H9 (cell line): ENCODE data around the gene PGLYRP4. TPM values are rescaled to one million over a fixed set of nuclear protein-coding genes. Genes with fewer than 3 reads are reported as not detected.

Experiments used
- DNase-seq: peaks from one replicate; pipeline ENCODE4 v3.0.0-alpha.2; 2017
- H2AFZ ChIP-seq: one replicate; pipeline ENCODE4 v1.6.1; 2013; ENCODE audit warnings: mild to moderate bottlenecking, low read length, control low read depth, moderate library complexity
- H2AK5ac ChIP-seq: 2 replicates; pipeline ENCODE4 v1.6.1; 2013; ENCODE audit warnings: low read length, control low read depth, mixed read lengths; ENCODE audit not compliant: insufficient read length
- H2BK120ac ChIP-seq: one replicate; pipeline ENCODE4 v1.6.1; 2013; ENCODE audit warnings: low read depth, mild to moderate bottlenecking, low read length, control low read depth, inconsistent platforms; ENCODE audit not compliant: poor library complexity, severe bottlenecking
- H2BK12ac ChIP-seq: 2 replicates; pipeline ENCODE4 v1.6.1; 2013; ENCODE audit warnings: low read length, control low read depth, mixed read lengths, low read depth; ENCODE audit not compliant: insufficient read length
- H2BK15ac ChIP-seq: 2 replicates; pipeline ENCODE4 v1.6.1; 2013; ENCODE audit warnings: low read depth, low read length, control low read depth
- H2BK20ac ChIP-seq: one replicate; pipeline ENCODE4 v1.6.1; 2013; ENCODE audit warnings: low read depth, mild to moderate bottlenecking, low read length, control low read depth, inconsistent platforms; ENCODE audit not compliant: poor library complexity, severe bottlenecking
- H2BK5ac ChIP-seq: 2 replicates; pipeline ENCODE4 v1.6.1; 2013; ENCODE audit warnings: low read length, control low read depth, mixed read lengths; ENCODE audit not compliant: insufficient read length
- H3K14ac ChIP-seq: 2 replicates; pipeline ENCODE4 v1.6.1; 2013; ENCODE audit warnings: low read length, control low read depth; ENCODE audit not compliant: insufficient read depth
- H3K18ac ChIP-seq: 2 replicates; pipeline ENCODE4 v1.6.1; 2013; ENCODE audit warnings: low read depth, mild to moderate bottlenecking, mixed read lengths, low read length, control low read depth; ENCODE audit not compliant: insufficient read length
- H3K23ac ChIP-seq: 2 replicates; pipeline ENCODE4 v1.6.1; 2013; ENCODE audit warnings: low read length, control low read depth, mixed read lengths, low read depth; ENCODE audit not compliant: insufficient read length
- H3K23me2 ChIP-seq: 2 replicates; pipeline ENCODE4 v1.6.1; 2013; ENCODE audit warnings: low read depth, mild to moderate bottlenecking, mixed read lengths, low read length, control low read depth; ENCODE audit not compliant: insufficient read length, poor library complexity, severe bottlenecking
- H3K27ac ChIP-seq: 2 replicates; pipeline ENCODE4 v1.5.1; 2013; ENCODE audit warnings: low read length, control low read depth, mixed read lengths, low read depth; ENCODE audit not compliant: insufficient read length
- H3K27me3 ChIP-seq: 2 replicates; pipeline ENCODE4 v1.6.1; 2013; ENCODE audit warnings: low read length, control low read depth, inconsistent platforms; ENCODE audit not compliant: insufficient read depth
- H3K4ac ChIP-seq: 2 replicates; pipeline ENCODE4 v1.6.1; 2013; ENCODE audit warnings: low read depth, mild to moderate bottlenecking, control low read depth, inconsistent platforms, low read length, moderate library complexity
- H3K4me1 ChIP-seq: 2 replicates; pipeline ENCODE4 v1.6.1; 2013; ENCODE audit warnings: low read length, control low read depth, inconsistent platforms; ENCODE audit not compliant: insufficient read depth
- H3K4me2 ChIP-seq: 2 replicates; pipeline ENCODE4 v1.6.1; 2013; ENCODE audit warnings: low read length, control low read depth, mixed read lengths; ENCODE audit not compliant: insufficient read length, insufficient read depth
- H3K56ac ChIP-seq: 2 replicates; pipeline ENCODE4 v1.6.1; 2013; ENCODE audit warnings: low read depth, mild to moderate bottlenecking, mixed read lengths, low read length, control low read depth; ENCODE audit not compliant: insufficient read length
- H3K79me1 ChIP-seq: 2 replicates; pipeline ENCODE4 v1.6.1; 2013; ENCODE audit warnings: low read depth, mild to moderate bottlenecking, moderate library complexity, low read length, control low read depth, inconsistent platforms; ENCODE audit not compliant: insufficient read depth, poor library complexity, severe bottlenecking
- H3K79me2 ChIP-seq: 2 replicates; pipeline ENCODE4 v1.6.1; 2013; ENCODE audit warnings: low read length, control low read depth, inconsistent platforms; ENCODE audit not compliant: insufficient read depth
- H3K9ac ChIP-seq: 2 replicates; pipeline ENCODE4 v1.6.1; 2013; ENCODE audit warnings: low read length, control low read depth, mixed read lengths; ENCODE audit not compliant: insufficient read length; ENCODE audit errors: extremely low read depth
- H3K9me3 ChIP-seq: one replicate; pipeline ENCODE4 v1.6.1; 2013; ENCODE audit warnings: low read depth, low read length, inconsistent platforms; ENCODE audit not compliant: control insufficient read depth
- H3T11ph ChIP-seq: one replicate; pipeline ENCODE4 v1.6.1; 2013; ENCODE audit warnings: mild to moderate bottlenecking, low read length, control low read depth, inconsistent platforms
- H4K20me1 ChIP-seq: one replicate; pipeline ENCODE4 v1.6.1; 2013; ENCODE audit not compliant: control insufficient read depth, insufficient read length, insufficient read depth
- H4K5ac ChIP-seq: 2 replicates; pipeline ENCODE4 v1.6.1; 2013; ENCODE audit warnings: low read depth, mild to moderate bottlenecking, mixed read lengths, low read length, control low read depth; ENCODE audit not compliant: insufficient read length
- H4K8ac ChIP-seq: replicated peaks from 2 replicates; pipeline ENCODE4 v1.6.1; 2013; ENCODE audit warnings: low read length, control low read depth, mixed read lengths, low read depth; ENCODE audit not compliant: insufficient read length
- H4K91ac ChIP-seq: 2 replicates; pipeline ENCODE4 v1.6.1; 2013; ENCODE audit warnings: low read depth, mild to moderate bottlenecking, moderate library complexity, mixed read lengths, low read length, control low read depth; ENCODE audit not compliant: insufficient read length
- H3K27ac Mint-ChIP-seq, 3 experiments: 2 replicates in 2 of 3; 3 replicates in 1 of 3; pipeline ENCODE4 v1.8.0; 2020 to 2021; ENCODE audit warnings: mixed read lengths in 3 of 3, mild to moderate bottlenecking in 1 of 3, moderate library complexity in 1 of 3
- H3K27me3 Mint-ChIP-seq: 2 replicates; pipeline ENCODE4 v1.8.0; 2021; ENCODE audit warnings: low read depth, mild to moderate bottlenecking, moderate library complexity, mixed read lengths
- H3K36me3 Mint-ChIP-seq, 3 experiments: 2 replicates in 2 of 3; 3 replicates in 1 of 3; pipeline ENCODE4 v1.8.0; 2020 to 2021; ENCODE audit warnings: low read depth in 3 of 3, mixed read lengths in 3 of 3; ENCODE audit not compliant: insufficient read depth in 1 of 3
- H3K4me1 Mint-ChIP-seq, 2 experiments: 2 replicates each; pipeline ENCODE4 v1.8.0; 2020; ENCODE audit warnings: mixed read lengths in 2 of 2
- H3K4me3 Mint-ChIP-seq, 2 experiments: 2 replicates in 1 of 2; 3 replicates in 1 of 2; pipeline ENCODE4 v1.8.0; 2020 to 2021; ENCODE audit warnings: mild to moderate bottlenecking in 2 of 2, mixed read lengths in 2 of 2, moderate library complexity in 1 of 2
- H3K9me3 Mint-ChIP-seq, 2 experiments: 2 replicates in 1 of 2; 3 replicates in 1 of 2; pipeline ENCODE4 v1.8.0; 2020; ENCODE audit warnings: mild to moderate bottlenecking in 2 of 2, mixed read lengths in 2 of 2, moderate library complexity in 1 of 2
- WGBS: extraction: QIAGEN DNeasy Blood & Tissue Kit; methylation state at CpG from one replicate; pipeline ENCODE4 v1.1.7; 2013; ENCODE audit warnings: missing lambda C conversion rate, low lambda C conversion rate, mixed read lengths; ENCODE audit not compliant: insufficient read length; ENCODE audit errors: extremely low coverage; 5-methylcytosine and 5-hydroxymethylcytosine counted together
- total RNA-seq: library from RNA; stranded (reverse); gene quantifications from 2 replicates; pipeline ENCODE4 v1.2.1, GENCODE V29; 2021
- TF ChIP-seq, protein P1 (sequence below): fragments of 200-600 bp; sonication (generic); conservative IDR thresholded peaks from 3 replicates; pipeline ENCODE4 v1.8.0; 2021; ENCODE audit warnings: antibody characterized with exemption, mild to moderate bottlenecking

PGLYRP4 gene
- total RNA-seq, 1 experiment from 2014 or later: not detected

GRCh38 chr1:153379591-153379990 lies 30.9 kb upstream of the PGLYRP4 start:
- H4K20me1 ChIP-seq: no peaks in the 10 kb centered on the region
- H3K79me2 ChIP-seq: no peaks in the 10 kb centered on the region
- no peak overlapping the region for H4K91ac ChIP-seq
- no peak overlapping the region for H2BK12ac ChIP-seq
- no peak overlapping the region for H3K56ac ChIP-seq
- peak; percentile 12 for DNase-seq
- H2BK15ac ChIP-seq: no peak overlapping the region
- H3K4me1 Mint-ChIP-seq: no peaks in the 10 kb centered on the region
- H3K18ac ChIP-seq: no peak overlapping the region
- H2BK5ac ChIP-seq: no peak overlapping the region
- H2BK120ac ChIP-seq: no peak overlapping the region
- H3K4me3 Mint-ChIP-seq: no peak overlapping the region
- H3K4ac ChIP-seq: no peak overlapping the region
- no peaks in the 10 kb centered on the region for H3K9me3 ChIP-seq
- no peak overlapping the region for H3K27ac Mint-ChIP-seq
- no peak overlapping the region for H4K8ac ChIP-seq
- peaks cover 3 to 14% of the 10 kb centered on the region in 2 experiments; a peak in 3 of 5 replicates for H3K9me3 Mint-ChIP-seq
- H3K27me3 ChIP-seq: no peaks in the 10 kb centered on the region
- no peaks in the 10 kb centered on the region for H3K36me3 Mint-ChIP-seq
- H2AK5ac ChIP-seq: no peak overlapping the region
- H3K27me3 Mint-ChIP-seq: peaks cover 11% of the 10 kb centered on the region
- WGBS: no CpG with 5 or more reads among the region's 10 CpGs
- TF ChIP-seq, protein P1, sequence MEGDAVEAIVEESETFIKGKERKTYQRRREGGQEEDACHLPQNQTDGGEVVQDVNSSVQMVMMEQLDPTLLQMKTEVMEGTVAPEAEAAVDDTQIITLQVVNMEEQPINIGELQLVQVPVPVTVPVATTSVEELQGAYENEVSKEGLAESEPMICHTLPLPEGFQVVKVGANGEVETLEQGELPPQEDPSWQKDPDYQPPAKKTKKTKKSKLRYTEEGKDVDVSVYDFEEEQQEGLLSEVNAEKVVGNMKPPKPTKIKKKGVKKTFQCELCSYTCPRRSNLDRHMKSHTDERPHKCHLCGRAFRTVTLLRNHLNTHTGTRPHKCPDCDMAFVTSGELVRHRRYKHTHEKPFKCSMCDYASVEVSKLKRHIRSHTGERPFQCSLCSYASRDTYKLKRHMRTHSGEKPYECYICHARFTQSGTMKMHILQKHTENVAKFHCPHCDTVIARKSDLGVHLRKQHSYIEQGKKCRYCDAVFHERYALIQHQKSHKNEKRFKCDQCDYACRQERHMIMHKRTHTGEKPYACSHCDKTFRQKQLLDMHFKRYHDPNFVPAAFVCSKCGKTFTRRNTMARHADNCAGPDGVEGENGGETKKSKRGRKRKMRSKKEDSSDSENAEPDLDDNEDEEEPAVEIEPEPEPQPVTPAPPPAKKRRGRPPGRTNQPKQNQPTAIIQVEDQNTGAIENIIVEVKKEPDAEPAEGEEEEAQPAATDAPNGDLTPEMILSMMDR: no peak
- H3K4me1 ChIP-seq: no peaks in the 10 kb centered on the region
- H4K5ac ChIP-seq: no peak overlapping the region
- H2AFZ ChIP-seq: no peak overlapping the region
- H3T11ph ChIP-seq: no peak overlapping the region
- H3K79me1 ChIP-seq: no peaks in the 10 kb centered on the region
- no peak overlapping the region for H3K14ac ChIP-seq
- no peaks in the 10 kb centered on the region for H3K23me2 ChIP-seq
- H3K23ac ChIP-seq: no peak overlapping the region
- no peak overlapping the region for H3K9ac ChIP-seq
- H2BK20ac ChIP-seq: no peak overlapping the region
- no peak overlapping the region for H3K27ac ChIP-seq
- no peak overlapping the region for H3K4me2 ChIP-seq
